ENCODE data around the gene ZNF681.
A peak's percentile ranks its signal among the peaks of the same experiment; 100 is the strongest.

The ZNF681 gene

DNA sequence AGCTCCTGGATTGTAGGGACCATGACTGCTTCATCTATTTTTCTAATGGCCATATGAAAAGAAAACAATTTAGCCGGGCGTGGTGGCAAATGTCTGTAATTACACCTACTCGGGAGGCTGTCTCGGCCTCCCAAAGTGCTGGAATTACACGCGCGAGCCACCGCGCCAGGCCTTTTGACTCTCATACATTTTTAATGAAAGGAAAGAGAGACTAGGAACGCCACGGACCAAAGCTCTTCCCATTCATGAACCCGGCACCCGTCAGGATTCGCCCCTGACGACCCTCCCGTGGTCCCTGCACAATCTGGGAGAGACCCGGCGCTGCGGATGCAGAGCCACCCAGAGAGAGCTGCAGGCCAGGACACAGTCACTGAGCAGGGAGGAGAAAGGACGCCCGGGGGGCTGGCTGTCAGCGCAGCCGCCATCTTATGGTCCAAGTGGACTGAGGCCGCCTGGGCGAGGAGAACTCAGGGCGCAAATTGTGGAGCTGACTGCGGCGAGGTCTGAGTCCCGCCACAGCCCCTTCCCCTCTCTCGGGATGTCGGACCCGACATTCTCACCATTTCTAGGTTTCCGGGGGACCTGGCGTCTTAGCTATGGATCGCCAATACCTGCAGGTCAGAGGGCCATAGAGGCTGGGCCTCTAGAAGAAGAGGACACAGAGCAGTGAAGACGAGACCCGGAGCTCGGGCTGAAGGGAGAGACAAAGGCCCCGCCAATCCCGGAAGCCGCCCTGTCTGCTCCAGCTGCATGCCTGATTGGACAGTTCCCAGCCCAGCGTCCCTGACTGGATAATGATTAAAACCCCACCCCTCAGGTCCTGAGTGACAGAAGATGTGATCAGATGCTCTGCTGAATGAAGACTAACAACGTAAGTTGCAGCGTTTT lies at the start of gene ZNF681:
TSS of gene ZNF681 (minus strand) at position 705 of the 888 bp plus-strand sequence. CDS start at position 563, 142 bp downstream.
- TF ChIP-seq ZNF274 (IDR thresholded peaks at IDR 0.05; ENCODE audit: low read depth, low read length), result no peak
- H3K4me3 ChIP-seq (ENCODE audit: low read length), result peak within 1 kb of the TSS; percentile 74; the same call in 1 of the 2 replicates

DNA sequence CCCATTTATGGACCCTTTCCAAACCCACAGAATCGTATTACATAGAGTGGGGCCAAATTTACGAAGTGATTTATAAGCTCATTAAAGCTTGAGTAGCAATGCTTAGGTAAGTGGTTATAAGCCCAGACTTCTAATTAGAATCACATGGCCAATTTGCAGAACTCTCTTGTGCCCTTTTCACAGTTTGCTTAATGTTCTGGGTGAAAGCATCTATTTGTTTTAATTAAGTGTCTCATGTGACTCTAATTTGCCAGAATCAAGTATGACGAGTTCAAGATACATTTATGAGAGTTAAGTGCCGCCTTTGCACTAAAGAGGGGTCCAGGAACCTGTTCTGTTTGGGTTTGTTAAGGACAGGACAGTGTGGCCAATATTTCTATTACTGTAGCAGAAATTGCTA lies 46.0 kb upstream of the ZNF681 start:
- TF ChIP-seq ZNF274 (IDR thresholded peaks at IDR 0.05; ENCODE audit: low read depth, low read length), result no peak

DNA sequence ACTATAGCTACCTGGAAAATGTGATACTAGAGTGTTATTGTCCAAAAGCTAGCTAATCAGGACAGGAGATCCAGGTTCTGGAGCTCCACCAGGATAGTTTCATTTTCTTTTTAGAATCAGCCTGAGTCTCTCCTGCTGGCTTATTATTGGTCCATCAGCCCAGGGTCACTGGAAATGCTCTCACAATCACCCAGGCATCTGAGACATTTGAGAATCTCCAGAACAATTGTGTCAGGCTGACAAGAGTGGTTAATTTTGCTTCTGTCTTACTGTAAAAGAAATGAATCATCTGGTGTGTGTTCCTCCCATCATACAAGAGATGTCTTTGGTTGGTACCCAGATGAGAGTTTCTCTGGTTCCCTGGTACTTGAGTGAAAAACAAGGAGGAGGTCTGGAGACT lies 43.6 kb upstream of the ZNF681 start:
- no peak for TF ChIP-seq ZNF274 (IDR thresholded peaks at IDR 0.05; ENCODE audit: low read depth, low read length)
- no peak overlapping the region for H3K4me3 ChIP-seq (ENCODE audit: low read length)

More for the DNA sequence above, 46.0 kb upstream of the ZNF681 start:
- H3K4me3 ChIP-seq (ENCODE audit: low read length), result no peak overlapping the region

DNA sequence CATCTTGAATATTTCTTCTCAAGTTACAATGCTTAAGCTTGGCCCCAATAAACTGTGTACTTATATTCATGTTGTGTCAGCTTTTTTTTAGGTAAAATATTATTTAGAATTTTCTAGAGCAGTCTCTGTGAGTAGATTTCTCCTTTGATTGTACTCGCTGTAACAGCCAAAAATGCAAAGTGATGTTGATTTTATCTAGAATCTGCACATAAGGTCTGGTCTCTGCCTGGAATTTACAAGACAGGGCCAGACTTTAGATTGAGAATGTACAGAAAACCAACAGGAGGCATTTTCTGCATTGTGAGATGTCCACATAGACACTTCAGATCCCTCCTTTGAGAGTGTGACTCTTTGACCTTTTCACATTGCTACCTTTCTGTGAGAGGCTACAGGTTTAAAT lies 43.1 kb upstream of the ZNF681 start:
- no peak overlapping the region for H3K4me3 ChIP-seq (ENCODE audit: low read length)
- no peak for TF ChIP-seq ZNF274 (IDR thresholded peaks at IDR 0.05; ENCODE audit: low read depth, low read length)

DNA sequence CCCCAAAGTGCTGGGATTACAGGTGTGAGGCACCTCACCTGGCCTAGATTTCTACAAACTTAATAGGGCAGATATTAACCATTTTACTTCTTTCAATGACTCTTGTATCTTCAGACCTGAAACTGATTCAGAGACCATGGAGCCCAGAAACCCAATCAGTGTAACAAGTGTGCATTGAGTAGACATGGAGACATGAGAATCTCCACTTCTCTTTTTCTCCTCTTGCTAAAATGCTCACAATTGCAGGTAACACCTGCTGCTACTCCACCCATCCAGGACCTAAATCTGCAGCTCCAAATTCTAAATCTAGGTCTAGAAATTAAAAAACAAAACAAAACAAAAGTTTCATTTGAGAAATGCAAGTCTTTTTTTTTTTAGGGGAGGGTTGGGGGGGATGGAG lies 42.2 kb upstream of the ZNF681 start:
- H3K4me3 ChIP-seq (ENCODE audit: low read length), result no peak overlapping the region

DNA sequence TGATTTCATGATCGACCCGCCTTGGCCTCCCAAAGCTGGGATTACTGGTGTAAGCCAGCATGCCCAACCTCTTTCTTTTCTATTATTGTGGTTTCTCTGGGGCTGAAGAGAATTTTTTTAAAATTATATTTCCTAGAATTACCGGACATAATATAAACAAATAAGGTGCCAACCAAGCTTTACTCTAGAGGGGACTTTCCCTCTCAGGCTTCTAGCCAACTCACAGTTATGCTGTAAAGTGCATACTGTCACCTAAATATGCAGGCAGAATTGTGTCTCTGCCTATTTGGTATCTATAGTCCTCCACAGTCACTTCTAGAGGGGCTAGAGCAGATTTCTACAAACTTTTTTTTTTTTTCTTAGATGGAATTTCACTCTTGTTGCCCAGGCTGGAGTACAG lies 41.6 kb upstream of the ZNF681 start:
- no peak for TF ChIP-seq ZNF274 (IDR thresholded peaks at IDR 0.05; ENCODE audit: low read depth, low read length)
- no peak overlapping the region for H3K4me3 ChIP-seq (ENCODE audit: low read length)

More for the DNA sequence above, 42.2 kb upstream of the ZNF681 start:
- no peak for TF ChIP-seq ZNF274 (IDR thresholded peaks at IDR 0.05; ENCODE audit: low read depth, low read length)

DNA sequence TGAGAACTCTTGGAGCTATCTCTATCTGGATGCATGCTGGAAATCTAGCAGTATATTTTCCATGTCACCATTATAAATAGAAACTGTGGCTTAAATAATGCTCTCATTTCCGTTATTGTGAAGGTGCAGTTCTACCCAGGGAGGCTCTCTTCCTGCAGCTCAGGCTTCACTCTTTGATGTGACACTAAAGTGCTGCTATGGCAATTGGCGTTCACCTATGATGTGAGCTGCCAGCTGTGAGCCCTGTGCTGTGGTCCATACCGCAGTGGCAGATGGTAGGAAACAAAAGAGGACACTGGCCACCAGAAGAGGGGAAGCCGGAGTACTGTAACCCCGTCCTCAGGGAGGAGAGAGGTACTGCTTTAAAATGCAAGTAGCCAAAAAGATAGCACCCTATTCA lies 40.6 kb upstream of the ZNF681 start:
- TF ChIP-seq ZNF274 (IDR thresholded peaks at IDR 0.05; ENCODE audit: low read depth, low read length), result no peak
- H3K4me3 ChIP-seq (ENCODE audit: low read length), result no peak overlapping the region; the same call in 1 of the 2 replicates

DNA sequence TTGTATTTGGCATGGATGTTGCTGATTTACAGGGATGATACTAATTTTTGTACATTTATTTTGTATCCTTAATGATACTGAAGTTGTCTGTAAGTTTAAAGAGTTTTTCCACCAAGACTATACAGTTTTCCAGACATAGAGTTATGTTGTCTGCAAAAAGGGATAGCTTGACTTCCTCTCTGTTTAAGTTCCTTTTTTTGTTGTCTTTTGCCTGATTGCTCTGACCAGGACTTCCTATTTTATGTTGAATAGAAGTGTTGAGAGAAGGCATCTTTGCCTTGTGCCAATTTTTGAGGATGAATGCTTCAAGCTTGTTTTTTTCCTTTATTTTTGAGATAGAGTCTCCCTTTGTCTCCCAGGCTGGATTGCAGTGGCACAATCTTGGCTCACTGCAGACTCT lies 36.8 kb upstream of the ZNF681 start:
- H3K4me3 ChIP-seq (ENCODE audit: low read length), result no peak overlapping the region
- TF ChIP-seq ZNF274 (IDR thresholded peaks at IDR 0.05; ENCODE audit: low read depth, low read length), result no peak

DNA sequence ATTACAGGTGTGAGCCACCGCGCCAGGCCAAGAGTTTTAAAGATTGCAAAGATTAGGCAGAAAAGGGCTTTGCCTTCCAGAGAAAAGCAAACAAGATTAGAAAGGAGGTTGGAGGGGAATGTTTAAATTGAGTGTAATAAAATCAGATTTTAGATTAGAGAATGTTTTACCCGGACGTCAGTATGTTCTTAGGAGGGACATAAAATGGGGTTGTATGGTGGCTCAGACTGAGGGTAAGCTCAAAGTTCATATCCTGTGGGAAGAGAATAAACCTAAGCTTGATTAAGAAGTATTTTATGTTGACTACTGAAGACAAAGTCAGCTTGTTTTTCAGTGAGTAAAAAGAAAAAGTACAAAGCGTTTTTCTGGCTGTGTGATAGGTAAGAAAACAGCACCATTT lies 34.1 kb upstream of the ZNF681 start:
- no peak overlapping the region for H3K4me3 ChIP-seq (ENCODE audit: low read length)
- no peak for TF ChIP-seq ZNF274 (IDR thresholded peaks at IDR 0.05; ENCODE audit: low read depth, low read length)

DNA sequence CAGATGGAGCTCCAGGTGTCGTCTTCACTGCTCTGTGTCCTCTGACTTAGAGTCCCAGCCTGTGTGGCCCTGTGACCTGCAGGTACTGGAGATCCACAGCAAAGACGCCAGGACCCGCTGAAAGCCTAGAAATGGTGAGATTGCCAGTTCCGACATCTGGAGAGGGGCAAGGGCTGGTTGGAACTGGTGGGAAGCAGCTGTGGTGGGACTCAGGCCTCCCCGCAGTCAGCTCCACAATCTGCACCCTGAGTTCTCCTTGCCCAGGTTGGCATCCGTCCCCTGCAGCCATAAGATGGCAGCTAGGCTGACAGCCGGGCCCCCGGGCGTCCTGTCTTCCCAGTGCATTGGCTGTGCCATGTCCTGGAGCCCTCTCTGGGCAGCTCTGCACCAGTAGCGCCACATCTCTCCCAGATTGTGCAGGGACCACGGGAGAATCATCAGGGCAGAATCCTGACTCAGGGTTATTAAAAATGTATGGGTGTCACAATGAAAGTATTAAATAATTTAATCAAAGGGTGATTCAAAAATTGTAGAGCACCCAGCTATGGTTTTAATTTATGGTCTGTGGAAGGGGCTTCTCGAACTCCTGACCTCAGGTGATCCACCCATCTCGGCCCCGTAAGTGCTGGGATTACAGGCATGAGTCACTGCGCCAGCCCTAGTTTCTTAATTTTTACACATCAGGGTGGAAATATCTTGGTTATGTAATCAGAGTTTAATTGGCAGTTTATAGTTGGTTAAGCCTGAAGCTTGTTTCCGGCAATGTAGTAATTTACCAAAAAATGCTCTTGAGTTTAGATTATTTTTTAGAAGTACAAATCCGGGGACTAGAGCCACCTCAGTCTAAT lies 32.2 kb upstream of the ZNF681 start:
- no peak overlapping the region for H3K4me3 ChIP-seq (ENCODE audit: low read length)
- TF ChIP-seq ZNF274 (IDR thresholded peaks at IDR 0.05; ENCODE audit: low read depth, low read length), result no peak

DNA sequence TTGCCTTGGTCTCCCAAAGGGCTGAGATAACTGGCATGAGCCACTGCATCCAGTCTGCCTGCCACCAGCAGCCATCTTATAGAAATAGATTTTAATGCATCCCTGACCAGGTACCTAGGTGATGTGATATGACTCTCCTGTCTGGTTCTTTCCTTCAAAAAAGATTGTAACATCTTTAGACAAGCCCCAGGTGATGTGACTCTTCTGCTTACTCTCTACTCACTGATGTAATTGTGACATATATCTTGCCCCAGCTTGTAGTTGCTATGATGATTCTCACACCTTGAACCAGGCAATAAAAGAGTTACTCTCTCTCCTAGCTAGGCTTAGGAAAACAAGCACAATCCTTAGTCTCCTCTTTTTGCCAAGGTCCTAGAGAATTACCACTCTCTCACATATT lies 30.6 kb upstream of the ZNF681 start:
- no peak for TF ChIP-seq ZNF274 (IDR thresholded peaks at IDR 0.05; ENCODE audit: low read depth, low read length)
- H3K4me3 ChIP-seq (ENCODE audit: low read length), result no peak overlapping the region

DNA sequence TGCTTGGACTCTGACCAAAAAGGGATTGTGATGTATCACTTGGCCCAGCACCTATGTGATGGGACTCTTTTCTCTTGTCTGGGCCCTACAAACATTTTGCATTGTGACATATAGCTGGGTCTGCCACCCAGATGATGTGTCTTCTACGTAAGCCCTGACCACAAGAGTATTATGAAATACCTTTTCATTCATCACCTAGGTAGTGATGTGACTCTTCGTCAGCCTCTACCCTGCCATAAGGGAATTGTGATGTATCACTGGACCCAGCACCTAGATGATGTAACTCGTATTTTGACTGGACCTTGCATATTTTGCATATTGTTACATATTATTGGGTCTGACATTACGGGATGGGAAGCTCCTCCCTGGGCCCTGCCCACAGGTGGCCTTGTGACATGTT lies 29.7 kb upstream of the ZNF681 start:
- H3K4me3 ChIP-seq (ENCODE audit: low read length), result no peak overlapping the region
- no peak for TF ChIP-seq ZNF274 (IDR thresholded peaks at IDR 0.05; ENCODE audit: low read depth, low read length)

DNA sequence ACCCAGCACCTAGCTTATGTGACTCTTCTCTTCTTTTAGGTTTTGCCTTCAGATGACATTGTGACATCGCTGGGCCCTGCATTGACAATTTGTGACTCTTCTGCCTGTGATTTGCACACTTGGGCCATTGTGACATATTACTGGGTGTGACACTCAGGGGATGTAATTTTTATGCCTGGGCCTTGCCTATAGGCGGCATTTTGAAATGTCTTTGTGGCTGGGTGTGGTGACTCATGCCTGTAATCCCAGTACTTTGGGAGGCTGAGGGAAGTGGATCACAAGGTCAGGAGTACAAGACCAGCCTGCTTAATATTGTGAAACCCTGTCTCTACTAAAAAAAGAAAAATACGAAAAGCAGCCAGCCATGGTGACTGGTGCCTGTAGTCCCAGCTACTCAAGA lies 28.4 kb upstream of the ZNF681 start:
- TF ChIP-seq ZNF274 (IDR thresholded peaks at IDR 0.05; ENCODE audit: low read depth, low read length), result no peak

DNA sequence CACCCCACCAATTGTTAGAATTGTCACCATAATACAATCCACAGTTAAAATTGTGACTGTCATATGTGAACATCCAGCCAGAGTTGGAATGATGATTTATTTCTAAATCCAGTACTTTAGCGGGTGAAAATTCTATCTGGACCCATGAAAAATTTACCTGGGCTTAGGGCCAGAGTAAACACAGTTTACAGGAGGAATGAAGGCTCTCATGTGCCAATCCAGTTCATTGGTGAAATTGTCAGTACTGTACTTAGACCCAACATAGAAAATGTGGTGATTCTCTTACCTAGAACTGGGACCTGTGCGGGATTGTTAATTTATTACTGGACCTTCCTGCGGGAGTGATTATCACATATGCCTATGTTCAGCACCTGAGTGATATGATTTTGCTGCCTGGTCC lies 27.3 kb upstream of the ZNF681 start:
- no peak for TF ChIP-seq ZNF274 (IDR thresholded peaks at IDR 0.05; ENCODE audit: low read depth, low read length)
- H3K4me3 ChIP-seq (ENCODE audit: low read length), result no peak overlapping the region

More for the DNA sequence above, 28.4 kb upstream of the ZNF681 start:
- no peak overlapping the region for H3K4me3 ChIP-seq (ENCODE audit: low read length)

DNA sequence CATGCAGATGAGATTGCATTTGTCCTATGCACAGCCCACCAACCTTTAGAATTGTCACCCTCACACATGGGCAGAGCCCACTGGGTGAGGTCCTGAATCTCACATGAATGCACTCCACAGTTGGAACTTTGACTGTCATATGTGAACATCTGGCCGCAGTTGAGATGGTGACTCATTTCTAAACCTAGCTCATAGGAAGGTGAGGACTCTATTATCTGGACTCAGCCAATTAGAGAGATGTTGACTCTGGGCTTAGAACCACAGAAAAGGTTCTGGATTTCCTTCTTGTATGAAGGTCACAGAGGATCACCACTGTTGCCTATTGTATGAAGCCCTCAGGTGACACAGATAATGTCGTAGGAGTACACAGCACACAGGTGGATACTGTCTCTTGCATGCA lies 25.6 kb upstream of the ZNF681 start:
- TF ChIP-seq ZNF274 (IDR thresholded peaks at IDR 0.05; ENCODE audit: low read depth, low read length), result no peak
- no peak overlapping the region for H3K4me3 ChIP-seq (ENCODE audit: low read length)

Measured in GM08714 (cell line).